ENCODE data around the gene NEMP2.

Gene NEMP2

DNA sequence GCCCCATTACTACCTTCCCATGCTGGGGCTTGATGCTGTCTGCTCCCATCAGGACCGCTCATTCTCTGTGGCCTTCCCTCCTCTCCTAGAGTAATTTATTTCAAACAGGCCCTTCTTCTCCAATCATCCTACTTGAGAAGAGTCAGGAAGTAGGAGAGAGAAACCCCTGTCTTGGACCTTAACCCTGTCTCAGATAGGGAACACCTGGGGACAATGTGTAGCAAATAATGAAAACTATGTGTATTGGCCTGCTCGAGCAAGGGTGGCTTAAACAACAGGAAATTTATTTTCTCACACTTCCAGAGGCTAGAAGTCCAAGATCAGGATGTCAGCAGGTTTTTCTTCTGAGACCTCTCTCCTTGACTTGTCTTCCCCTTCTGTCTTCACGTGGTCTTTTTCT is 26.6 kb upstream of the NEMP2 start:
- in situ Hi-C loops (cut with HindIII; ENCODE audit: low sequenced_read_pairs) = no loop called here

DNA sequence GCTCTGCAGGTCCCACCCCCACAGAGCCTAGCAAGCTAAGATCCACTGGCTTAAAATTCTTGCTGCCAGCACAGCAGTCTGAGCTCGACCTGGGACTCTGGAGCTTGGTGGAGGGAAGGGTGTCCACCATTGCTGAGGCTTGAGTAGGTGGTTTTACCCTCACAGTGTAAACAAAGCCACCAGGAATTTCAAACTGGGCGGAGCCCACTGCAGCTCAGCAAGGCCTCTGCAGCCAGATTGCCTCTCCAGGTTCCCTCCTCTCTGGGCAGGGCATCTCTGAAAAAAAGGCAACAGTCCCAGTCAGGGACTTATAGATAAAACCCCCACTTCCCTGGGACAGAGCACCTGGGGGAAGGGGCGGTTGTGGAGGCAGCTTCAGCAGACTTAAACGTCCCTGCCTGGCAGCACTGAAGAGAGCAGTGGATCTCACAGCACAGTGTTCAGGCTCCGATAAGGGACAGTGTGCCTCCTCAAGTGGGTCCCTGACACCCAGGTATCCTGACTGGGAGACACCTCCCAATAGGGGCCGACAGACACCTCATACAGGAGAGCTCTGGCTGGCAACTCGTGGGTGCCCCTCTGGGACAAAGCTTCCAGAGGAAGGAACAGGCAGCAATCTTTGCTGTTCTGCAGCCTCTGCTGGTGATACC is 20.0 kb upstream of the NEMP2 start:
- in situ Hi-C loops (cut with HindIII; ENCODE audit: low sequenced_read_pairs) = no loop called here

DNA sequence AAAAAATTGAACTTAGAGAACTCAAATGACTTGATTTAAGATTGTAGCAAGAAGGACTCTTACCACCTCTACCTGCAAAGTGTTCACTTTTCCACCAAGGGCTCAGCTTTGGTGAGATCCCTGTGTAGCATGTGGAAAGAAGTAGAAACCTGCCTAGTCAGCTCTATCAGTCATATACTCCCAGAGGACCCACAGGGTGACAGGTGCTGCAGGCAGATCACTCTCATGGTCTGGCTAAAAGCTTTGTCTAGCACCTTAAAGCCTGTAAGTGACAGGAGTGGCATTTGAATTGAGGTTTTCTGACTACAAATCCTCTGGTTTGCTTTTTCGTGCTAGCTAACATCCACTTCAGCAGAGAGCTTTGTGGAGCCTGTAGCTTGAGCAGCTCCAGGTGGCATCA is 18.7 kb upstream of the NEMP2 start:
- in situ Hi-C loops (cut with HindIII; ENCODE audit: low sequenced_read_pairs) = no loop called here

DNA sequence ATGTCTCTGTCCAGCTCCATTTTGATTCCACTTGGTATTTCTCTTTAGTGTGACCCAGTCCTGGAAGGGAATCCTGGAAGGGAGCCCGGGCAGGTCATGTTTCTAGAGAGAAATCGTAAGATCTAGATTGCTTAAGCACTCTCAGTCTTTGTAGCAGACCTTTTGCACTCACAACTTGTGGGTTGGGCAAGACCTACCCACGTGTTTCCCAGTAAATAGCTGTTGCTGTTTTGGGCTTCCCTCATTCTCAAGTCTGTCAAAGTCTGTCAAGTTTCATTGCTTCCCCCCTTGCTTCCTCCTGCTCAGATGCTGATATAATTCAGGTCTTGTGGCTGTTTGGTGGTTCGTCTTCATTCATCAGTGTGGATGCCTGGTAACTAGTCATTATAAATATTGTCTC is 17.4 kb upstream of the NEMP2 start:
- in situ Hi-C loops (cut with HindIII; ENCODE audit: low sequenced_read_pairs) = no loop called here

DNA sequence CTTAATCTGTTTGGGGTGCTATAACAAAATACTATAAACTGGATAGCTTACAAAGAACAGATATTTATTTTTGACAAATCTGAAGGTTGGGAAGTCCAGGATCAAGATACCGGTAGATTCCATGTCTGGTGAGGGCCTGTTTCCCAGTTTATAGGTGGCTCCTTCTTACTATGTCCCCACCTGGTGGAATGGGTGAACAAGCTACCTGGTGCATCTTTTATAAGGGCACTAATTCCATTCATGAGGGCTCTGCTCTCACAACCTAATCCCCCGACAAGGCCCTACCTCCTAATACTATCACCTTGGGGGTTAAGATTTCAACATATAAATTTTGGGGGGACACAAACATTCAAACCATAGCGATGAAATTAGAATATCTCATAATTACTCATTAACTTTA is 15.6 kb upstream of the NEMP2 start:
- in situ Hi-C loops (cut with HindIII; ENCODE audit: low sequenced_read_pairs) = no loop called here

- in situ Hi-C loops (cut with HindIII; ENCODE audit: low sequenced_read_pairs) = no loop called here
Observed at GRCh38 chr2:190547886-190548285, 13.4 kb upstream of the NEMP2 start.

DNA sequence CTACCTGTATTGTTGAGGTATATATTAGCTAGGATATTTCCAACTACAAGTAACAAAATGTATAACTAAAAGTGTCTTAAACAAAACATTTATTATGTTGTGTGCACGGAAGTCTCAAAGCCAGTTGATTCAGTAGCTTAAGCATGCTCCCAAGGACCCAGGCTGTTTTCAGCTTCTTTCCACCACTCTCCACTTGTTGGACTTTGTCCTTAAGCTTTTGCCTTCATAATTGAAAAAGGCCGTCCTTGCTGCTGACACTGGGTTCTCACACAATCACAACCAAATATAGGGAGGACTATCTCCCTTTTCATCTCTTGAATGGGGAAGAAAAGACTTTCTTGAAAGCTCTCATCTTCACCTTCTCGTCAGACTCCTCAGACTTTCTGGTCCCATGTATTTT is 12.2 kb upstream of the NEMP2 start:
- in situ Hi-C loops (cut with HindIII; ENCODE audit: low sequenced_read_pairs) = no loop called here

- in situ Hi-C loops (cut with HindIII; ENCODE audit: low sequenced_read_pairs) = no loop called here
Observed at GRCh38 chr2:190545555-190546385, 11.2 kb upstream of the NEMP2 start.

- in situ Hi-C loops (cut with HindIII; ENCODE audit: low sequenced_read_pairs) = no loop called here
Observed at GRCh38 chr2:190545093-190545492, 10.6 kb upstream of the NEMP2 start.

DNA sequence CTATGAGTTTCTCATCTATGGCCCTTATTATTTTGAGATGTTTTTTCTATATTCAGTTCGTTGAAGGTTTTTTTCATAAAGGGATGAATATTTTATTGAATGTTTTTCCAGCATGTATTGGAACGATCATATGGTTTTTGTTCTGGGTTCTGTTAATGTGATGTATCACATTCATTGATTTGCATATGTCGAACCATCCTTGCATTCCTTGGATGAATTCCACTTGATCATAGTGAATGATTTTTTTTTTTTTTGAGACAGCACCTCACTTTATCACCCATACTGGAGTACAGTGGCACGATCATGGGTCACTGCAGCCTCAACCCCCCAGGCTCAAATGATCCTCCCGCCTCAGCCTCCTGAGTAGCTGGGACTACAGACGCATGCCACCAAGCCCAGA is 5.5 kb upstream of the NEMP2 start:
- in situ Hi-C loops (cut with HindIII; ENCODE audit: low sequenced_read_pairs) = no loop called here

GRCh38 chr2:190538201-190538600 is 3.7 kb upstream of the NEMP2 start:
- in situ Hi-C loops (cut with HindIII; ENCODE audit: low sequenced_read_pairs) = no loop called here

DNA sequence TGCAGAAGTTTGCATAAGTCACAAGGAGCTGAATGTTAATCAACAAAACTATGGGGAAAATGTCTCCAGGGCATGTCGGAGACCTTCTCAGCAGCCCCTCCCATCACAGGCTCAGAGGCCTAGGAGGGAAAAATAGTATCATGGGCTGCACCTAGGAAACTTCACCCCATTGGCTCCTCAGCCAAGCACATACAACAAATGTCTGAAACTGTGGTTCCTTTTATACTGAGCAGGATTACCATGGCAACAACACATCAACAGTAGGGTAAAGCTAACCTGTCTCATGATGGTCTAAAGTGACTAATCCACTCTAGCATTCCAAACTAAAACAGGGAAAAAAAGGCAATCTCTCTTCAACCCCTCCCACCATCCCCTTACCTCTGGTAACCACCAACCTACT is 3.2 kb upstream of the NEMP2 start:
- in situ Hi-C loops (cut with HindIII; ENCODE audit: low sequenced_read_pairs) = no loop called here

DNA sequence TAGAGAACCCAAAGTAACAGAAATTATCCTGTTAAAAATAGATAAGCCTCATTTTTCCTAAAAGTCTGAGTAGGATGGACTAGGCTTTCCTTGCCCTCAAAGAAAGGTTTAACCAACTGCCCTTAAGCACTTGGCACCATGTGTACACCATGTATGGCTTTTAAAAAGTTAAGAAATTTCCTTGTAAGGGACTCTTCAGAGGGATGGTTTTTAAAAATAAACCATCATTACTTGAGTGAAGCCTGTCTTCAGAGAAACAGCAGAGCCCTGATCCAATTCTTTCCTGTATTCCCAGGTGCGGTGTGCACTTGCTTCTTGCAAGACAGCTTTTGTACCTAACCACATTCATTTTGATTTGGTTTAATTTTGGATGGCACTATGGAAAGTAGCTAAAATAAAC is 1.1 kb upstream of the NEMP2 start:
- in situ Hi-C loops (cut with HindIII; ENCODE audit: low sequenced_read_pairs) = no loop called here

- in situ Hi-C loops (cut with HindIII; ENCODE audit: low sequenced_read_pairs) = no loop called here
Observed at GRCh38 chr2:190535121-190535439, 558 bp upstream of the NEMP2 start.

DNA sequence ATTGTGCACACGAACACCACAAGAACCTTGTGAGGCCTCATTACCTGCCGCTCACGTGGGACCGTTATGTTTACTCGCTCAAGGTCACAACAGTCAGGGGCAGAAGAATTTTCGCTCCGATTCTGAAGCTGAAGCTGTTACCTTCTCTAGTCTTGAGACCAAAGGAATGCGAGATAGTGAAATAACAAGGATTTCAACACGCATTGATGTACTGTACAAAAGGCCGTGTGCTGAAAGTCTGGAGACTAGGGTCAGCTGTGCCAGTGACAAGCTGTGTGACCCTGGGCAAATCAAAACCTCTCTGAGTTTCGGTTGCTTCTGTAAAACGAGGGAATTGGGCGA is 583 bp downstream of the NEMP2 start:
- in situ Hi-C loops (cut with HindIII; ENCODE audit: low sequenced_read_pairs) = no loop called here

- in situ Hi-C loops (cut with HindIII; ENCODE audit: low sequenced_read_pairs) = no loop called here
Observed at GRCh38 chr2:190533175-190533967, 1.2 kb downstream of the NEMP2 start.

DNA sequence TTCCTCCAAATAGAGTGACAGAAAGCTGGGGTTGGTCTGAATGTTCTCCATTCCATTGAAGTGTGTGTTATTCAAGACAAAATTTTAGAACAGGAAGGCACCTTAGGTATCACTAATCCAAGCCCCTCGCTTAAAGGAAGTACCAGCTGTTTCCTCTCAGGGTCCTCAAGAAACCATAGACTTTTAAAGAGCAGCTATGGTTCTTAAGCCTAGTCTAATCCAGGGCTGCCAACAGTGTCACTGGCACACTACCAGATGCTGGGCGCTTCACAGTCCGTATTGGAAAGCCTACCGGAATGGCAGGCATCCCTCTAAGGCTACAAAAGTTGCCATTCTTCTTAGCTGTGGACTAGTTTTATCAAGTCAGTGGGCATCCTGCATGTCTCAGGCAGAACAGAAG is 1.9 kb downstream of the NEMP2 start:
- in situ Hi-C loops (cut with HindIII; ENCODE audit: low sequenced_read_pairs) = no loop called here

GRCh38 chr2:190530248-190530900 is 4.1 kb downstream of the NEMP2 start:
- in situ Hi-C loops (cut with HindIII; ENCODE audit: low sequenced_read_pairs) = no loop called here

GRCh38 chr2:190529486-190530247 is 4.9 kb downstream of the NEMP2 start:
- in situ Hi-C loops (cut with HindIII; ENCODE audit: low sequenced_read_pairs) = no loop called here

DNA sequence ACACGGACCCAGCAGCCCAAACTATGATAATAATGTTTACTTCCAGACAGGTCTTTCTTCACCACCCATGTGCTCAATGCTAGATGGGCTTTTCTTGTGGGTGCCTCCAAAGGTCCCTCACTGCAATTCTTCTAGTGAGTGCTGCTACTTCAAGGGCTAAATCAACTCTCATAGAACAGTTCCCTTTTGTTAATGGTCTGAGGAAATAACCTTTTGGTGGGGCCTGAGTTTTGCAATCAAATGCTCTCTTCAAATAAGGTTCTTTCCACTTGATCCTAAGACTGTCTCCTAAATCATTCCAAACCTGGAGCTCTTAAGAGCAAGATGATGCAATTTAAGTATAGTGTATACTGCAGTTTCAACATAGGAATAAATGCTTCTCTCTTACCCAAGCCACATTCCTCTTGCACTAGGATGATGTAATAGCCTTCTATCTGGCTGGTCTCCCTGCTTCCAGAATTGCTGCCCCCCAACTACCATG is 6.0 kb downstream of the NEMP2 start:
- in situ Hi-C loops (cut with HindIII; ENCODE audit: low sequenced_read_pairs) = no loop called here

GRCh38 chr2:190527918-190528317 is 6.6 kb downstream of the NEMP2 start:
- in situ Hi-C loops (cut with HindIII; ENCODE audit: low sequenced_read_pairs) = no loop called here

All from DLD1 (cell line).